HG03139 (cell line): ENCODE results near the gene TACC2.

ENCODE experiments used
- ATAC-seq: cut with Tn5 transposase; IDR thresholded peaks from one replicate; pipeline ENCODE4 v1.9.1; 2021; ENCODE audit not compliant: unreplicated experiment

TACC2 gene

GRCh38 chr10:122261584-122261983, 272.6 kb downstream of the TACC2 start:
- ATAC-seq, result no peak

GRCh38 chr10:122263971-122264370, 275.0 kb downstream of the TACC2 start:
- no peak for ATAC-seq

DNA sequence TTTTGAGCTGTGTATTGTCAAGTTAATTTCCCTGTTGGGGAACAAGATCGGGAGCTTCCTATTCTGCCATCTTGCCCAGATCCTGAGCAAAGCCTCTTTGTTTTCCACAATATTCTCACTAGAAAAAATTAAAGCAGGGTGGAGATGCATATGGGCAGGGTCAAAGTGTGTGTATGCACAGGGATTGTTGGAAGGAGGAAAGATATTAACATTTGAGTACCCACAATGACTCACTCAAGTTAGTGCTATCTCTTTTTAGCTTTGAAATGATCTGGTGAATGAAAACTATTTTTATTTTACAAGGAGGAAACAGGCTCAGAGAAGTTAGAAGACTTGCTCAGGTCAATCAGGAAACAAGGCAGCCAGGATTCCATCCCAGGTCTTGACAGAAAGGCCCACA, 275.5 kb downstream of the TACC2 start:
- no peak for ATAC-seq

DNA sequence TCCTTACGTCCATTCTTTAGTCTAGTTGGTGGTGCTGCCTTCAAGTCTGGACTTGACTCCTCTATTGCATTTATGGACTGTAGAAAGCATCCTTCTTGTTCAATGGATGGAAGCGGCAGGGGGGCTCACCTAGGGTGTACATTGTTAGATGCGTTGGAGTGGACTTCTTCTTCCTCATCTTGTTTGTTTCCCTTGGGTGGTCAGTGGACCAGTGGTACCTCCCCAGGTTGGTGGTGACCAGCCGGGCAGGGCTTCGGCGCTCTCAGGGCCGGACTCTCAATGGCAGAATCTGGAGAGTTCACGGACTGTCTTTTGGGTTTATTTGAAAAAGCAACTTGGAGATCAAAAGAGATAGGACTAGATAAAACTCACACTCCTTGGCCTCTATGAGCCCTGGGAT, 276.0 kb downstream of the TACC2 start:
- no peak for ATAC-seq

GRCh38 chr10:122265896-122266295, 276.9 kb downstream of the TACC2 start:
- ATAC-seq, result no peak

GRCh38 chr10:122267849-122268737, 279.1 kb downstream of the TACC2 start:
- peak; percentile 85 for ATAC-seq

DNA sequence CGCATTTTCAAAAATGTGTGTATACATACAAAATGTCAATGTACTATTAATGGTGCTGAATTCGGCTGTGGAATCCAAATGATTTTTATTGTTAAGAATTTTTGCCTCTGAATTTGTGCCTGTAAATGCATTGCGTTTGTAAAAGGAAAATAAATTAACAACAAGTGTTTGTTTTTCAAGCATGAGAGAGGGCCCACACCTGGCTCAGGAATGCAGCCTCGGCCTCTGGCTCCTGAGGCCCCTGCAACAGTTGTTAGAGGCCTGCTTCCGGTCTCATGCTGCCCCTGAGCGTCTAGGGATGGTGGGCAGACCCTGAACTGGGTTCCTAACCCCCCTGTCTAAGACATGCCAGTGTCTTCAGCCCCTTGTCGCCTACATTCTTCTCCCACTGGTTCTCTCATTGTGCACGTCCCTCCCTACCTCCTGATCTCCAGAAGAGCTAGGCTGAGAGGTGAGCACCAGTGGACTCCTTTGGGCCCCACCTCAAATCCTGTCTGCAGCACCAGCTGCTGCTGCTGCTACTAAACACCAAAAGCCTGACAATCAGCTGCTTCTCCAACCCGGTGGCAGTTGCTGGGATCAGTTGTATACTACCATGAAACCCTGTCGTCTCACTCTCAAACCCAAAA, 280.2 kb downstream of the TACC2 start:
- ATAC-seq, result no peak

- ATAC-seq, result no peak
Measured at GRCh38 chr10:122271076-122271475, 282.1 kb downstream of the TACC2 start, which contains the start of gene BTBD16. TSS of gene BTBD16 (plus strand) at chr10:122271296. CDS start at chr10:122275082, 3,786 bp downstream.

GRCh38 chr10:122273966-122274545, 285.1 kb downstream of the TACC2 start:
- ATAC-seq, result no peak

DNA sequence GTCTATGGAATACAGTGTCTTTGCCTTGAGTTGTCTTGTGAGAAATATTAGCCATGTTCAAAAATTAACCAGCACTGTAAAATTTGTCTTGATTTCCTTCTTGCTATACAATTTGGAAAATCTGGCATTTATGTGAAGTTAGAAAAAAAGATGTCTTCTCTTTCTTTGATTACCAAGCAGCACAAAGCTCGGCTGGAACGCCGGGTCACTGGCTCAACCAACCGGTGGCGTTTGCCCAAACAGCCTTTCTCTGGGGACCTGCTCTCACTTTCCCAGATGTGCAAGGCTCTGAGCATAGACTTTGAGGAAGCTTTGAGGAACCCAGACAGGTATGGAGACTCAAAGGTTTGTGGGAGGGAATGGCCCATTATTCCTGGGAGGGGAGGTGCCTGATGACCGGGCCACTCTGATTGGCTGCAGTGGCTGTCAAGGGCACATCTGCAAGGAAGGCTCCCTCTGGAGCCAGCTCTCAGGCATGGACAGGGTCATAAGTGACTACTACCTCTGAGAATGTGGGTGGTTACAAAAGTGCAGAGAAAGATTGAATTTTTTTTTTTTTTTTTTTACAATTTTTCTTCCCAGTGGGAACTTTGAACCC, 287.7 kb downstream of the TACC2 start:
- ATAC-seq, result no peak

DNA sequence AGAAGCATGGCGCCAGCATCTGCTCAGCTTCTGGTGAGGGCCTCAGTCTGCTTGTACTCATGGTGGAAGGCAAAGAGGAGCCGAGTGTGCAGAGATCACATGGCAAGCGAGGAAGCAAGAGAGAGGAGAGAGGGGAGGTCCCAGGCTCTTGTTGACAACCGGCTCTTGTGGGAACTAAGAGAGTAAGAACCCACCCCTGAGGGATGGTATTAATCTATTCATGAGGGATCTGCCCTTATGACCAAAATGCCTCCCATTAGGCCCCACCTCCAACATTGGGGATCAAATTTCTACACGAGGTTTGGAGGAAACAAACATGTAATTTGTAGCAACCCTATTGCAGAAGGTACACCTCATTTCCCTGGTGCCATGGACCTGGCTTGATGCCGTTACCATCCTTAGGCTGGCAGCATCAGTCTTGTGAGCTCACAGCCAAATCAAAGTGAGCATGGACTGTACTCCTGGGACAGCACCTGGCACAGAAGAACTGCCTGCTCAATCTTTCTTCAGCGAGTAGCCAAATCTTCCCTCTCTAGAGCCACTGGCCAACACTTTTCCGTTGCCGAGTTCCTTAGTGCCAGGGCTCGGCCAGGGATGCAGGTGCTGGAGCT, 288.7 kb downstream of the TACC2 start:
- no peak for ATAC-seq

- ATAC-seq, result no peak
Measured at GRCh38 chr10:122279725-122280141, 290.8 kb downstream of the TACC2 start.

- ATAC-seq, result no peak
Measured at GRCh38 chr10:122280156-122280555, 291.2 kb downstream of the TACC2 start.

- ATAC-seq, result no peak
Measured at GRCh38 chr10:122281018-122281626, 292.2 kb downstream of the TACC2 start.

DNA sequence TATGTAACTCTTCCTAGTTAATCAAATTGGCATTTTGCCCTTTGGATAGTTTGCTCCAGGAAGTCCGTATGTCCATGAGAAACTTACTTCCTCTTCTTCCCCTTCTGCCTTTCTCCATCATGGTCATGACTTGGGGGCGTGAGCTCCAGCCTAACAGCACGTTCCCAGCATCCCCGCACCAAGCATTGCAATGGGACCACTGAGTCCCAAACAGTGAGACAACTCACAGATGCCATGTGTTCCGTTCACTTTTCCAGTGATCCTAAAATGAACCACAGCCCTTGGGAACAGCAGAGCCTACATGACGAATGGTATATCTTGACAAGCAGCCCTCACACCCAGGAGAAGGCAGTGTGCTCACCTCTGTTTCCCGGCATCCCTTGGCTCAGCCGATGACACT, 292.8 kb downstream of the TACC2 start:
- ATAC-seq, result no peak

DNA sequence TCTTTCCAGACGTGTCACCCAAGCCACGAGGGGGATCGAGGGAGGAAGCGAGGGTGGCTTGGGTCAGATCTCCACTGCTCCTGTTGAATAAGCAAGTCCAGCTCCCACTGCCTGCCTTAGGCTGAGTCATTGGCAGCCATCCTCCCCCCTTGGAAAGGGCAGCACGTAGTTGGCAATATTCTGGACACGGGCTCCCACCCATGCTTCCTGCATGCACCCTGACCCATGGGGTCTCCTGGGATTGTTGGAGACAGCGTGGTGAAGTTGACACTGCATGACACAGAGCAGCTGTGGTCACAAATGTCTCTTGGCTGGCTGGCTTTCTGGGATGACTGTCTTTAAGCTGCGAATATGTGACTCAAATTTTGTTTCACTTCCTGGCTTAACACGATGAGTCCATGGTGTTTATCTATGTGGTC, 293.3 kb downstream of the TACC2 start:
- no peak for ATAC-seq

DNA sequence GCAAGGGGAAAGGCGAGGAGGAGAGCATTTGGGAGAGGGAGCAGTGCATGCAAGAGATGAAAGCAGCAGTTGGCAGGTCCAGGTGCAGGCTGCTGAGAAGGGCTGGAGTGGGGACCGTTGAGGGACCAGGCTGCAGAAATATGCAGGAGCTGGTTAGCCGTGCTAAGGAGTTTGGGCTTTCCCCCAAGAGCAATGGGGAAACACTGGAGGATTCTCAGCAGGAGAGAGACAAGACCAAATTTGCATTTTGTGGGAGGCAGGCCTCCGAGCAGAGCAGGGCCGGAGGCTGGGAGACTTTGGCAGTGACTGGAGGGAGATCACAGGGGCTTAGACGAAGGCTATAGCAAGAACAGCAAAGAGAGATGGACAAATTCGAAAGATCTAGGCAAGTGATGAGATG, 293.9 kb downstream of the TACC2 start:
- no peak for ATAC-seq

GRCh38 chr10:122285506-122286444, 296.8 kb downstream of the TACC2 start:
- ATAC-seq, result no peak

GRCh38 chr10:122286867-122287266, 297.9 kb downstream of the TACC2 start:
- ATAC-seq, result no peak

DNA sequence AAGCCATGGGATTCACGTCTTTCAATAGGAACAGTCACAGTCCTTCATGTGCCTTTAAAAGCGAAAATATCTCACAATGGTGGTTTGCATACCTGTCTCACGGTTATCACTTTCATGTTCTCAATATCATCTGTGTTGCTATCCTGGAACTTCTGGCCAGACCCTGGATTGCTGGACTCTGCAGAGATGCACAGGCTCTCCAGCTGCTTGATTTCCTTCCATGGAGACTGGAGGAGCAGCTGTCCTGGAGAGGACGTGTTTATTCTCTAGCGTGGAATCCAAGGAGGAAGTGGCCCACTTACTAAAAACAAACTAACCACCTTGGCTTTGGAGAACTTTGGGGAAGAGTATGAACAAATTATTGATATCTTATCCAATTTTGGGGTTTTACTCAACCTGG, 298.6 kb downstream of the TACC2 start:
- ATAC-seq, result no peak
